ENCODE measurements around the gene ITSN2.

DNA sequence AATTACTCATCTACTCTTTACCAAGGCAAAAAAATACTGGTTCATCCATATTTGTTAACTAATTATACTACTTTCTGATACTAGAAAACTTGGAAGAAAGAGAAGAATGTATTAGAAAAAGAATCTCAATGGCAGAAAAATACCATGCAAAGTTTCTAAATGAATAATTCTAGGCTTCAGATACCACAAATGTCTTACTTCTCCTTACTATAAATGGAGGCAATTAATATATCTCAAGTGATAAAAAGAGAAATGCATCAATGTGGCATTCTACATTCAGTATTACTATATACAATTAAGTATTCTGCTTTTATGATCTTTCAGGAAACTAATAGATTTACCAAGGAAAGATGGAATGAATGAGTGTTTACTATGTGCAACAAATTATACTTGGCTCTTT lies 85.5 kb downstream of the ITSN2 start:
- no peak for TF ChIP-seq POLR2A (IDR thresholded peaks at IDR 0.05)
- TF ChIP-seq, protein P1, sequence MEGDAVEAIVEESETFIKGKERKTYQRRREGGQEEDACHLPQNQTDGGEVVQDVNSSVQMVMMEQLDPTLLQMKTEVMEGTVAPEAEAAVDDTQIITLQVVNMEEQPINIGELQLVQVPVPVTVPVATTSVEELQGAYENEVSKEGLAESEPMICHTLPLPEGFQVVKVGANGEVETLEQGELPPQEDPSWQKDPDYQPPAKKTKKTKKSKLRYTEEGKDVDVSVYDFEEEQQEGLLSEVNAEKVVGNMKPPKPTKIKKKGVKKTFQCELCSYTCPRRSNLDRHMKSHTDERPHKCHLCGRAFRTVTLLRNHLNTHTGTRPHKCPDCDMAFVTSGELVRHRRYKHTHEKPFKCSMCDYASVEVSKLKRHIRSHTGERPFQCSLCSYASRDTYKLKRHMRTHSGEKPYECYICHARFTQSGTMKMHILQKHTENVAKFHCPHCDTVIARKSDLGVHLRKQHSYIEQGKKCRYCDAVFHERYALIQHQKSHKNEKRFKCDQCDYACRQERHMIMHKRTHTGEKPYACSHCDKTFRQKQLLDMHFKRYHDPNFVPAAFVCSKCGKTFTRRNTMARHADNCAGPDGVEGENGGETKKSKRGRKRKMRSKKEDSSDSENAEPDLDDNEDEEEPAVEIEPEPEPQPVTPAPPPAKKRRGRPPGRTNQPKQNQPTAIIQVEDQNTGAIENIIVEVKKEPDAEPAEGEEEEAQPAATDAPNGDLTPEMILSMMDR (IDR thresholded peaks at IDR 0.05) = no peak
